Peyer's patch (tissue), 4 donors: ENCODE measurements around the gene AAR2. TPM values are rescaled to one million over a fixed set of nuclear protein-coding genes. Genes with fewer than 3 reads are reported as not detected.
A peak's percentile ranks its signal among the peaks of the same experiment; 100 is the strongest.

Source experiments
- DNase-seq, 3 donors: peaks; one replicate each; pipeline ENCODE4 v3.0.0-alpha.2; 2017 to 2019
- H3K27ac ChIP-seq, 4 donors: fragments of 200-600 bp; sonication (generic); one replicate each; pipeline ENCODE4 v1.5.1; 2016 to 2019
- H3K27me3 ChIP-seq, 2 donors: fragments of 200-600 bp; sonication (generic); one replicate each; pipeline ENCODE4 v1.5.1; 2019
- H3K36me3 ChIP-seq, 3 donors: fragments of 200-600 bp; sonication (generic); one replicate each; pipeline ENCODE4 v1.5.1; 2016 to 2019
- H3K4me1 ChIP-seq, 4 donors: fragments of 200-600 bp; sonication (generic); one replicate each; pipeline ENCODE4 v1.5.1; 2016 to 2019
- H3K4me3 ChIP-seq, 4 donors: fragments of 200-600 bp; sonication (generic); 1 replicate in 3 of 4; 2 replicates in 1 of 4; pipeline ENCODE4 v1.5.1; 2016 to 2019; ENCODE audit warnings: mild to moderate bottlenecking in 1 of 4
- H3K9me3 ChIP-seq, 4 donors: fragments of 200-600 bp; sonication (generic); one replicate each; pipeline ENCODE4 v1.5.1; 2016 to 2019; ENCODE audit warnings: mild to moderate bottlenecking in 1 of 4
- CTCF ChIP-seq, 6 experiments: fragments of 450-650 bp in 4 of 6; fragments of 200-600 bp in 2 of 6; sonication (generic) in 1 of 6; IDR thresholded peaks; one replicate each; pipeline ENCODE4 v1.5.1; 2017 to 2019; ENCODE audit warnings: antibody characterized with exemption in 6 of 6, mild to moderate bottlenecking in 3 of 6, moderate library complexity in 1 of 6
- POLR2A ChIP-seq, 2 donors: fragments of 450-650 bp; IDR thresholded peaks; one replicate each; pipeline ENCODE4 v1.5.1; 2017; ENCODE audit warnings: antibody characterized with exemption in 2 of 2, mild to moderate bottlenecking in 2 of 2, moderate library complexity in 2 of 2
- total RNA-seq, 4 donors: library from RNA; depleted of rRNA; stranded (reverse); fragments of >200 nt; gene quantifications; one replicate each; pipeline ENCODE4 v1.1.0, GENCODE V29; 2016

The AAR2 gene
- total RNA-seq, 4 donors from 2014 or later: 17.3 to 30.3 (median 29.5) TPM

- Histone ChIP-seq H3K36me3 (peaks cover 0 to 21% (median 0%) of the 10 kb centered on the region in 3 donors), H3K4me1 (no peaks in the 10 kb centered on the region)
- TF ChIP-seq CTCF (IDR thresholded peaks at IDR 0.05): no peak
- no peak for TF ChIP-seq POLR2A (IDR thresholded peaks at IDR 0.05)
Observed at GRCh38 chr20:36259177-36260061, 23.1 kb downstream of the AAR2 start.

DNA sequence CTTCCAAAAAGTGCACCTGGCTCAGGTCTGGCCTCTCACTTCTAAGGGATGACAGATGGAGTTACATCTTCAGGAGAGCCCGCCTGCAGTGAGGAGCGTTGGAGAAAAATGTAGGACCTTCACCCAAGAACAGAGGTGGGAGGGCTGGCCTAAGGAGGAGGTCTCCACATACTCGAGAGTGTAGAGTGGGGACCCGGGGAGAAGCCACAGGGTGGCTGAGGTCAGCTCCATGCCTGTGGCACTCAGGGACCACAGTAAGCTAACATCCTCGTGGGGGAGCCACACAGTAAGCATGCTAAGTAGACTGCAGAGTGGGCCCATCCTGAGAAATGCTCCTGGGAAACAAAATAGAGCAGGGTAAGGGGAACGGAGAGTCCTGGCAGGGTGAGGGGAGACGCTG is 24.0 kb downstream of the AAR2 start:
- Histone ChIP-seq H3K9me3 (no peaks in the 10 kb centered on the region), H3K36me3 (peaks cover 0 to 12% (median 0%) of the 10 kb centered on the region in 3 donors), H3K4me1 (no peaks in the 10 kb centered on the region), H3K27ac (no peak overlapping the region), H3K27me3 (no peaks in the 10 kb centered on the region), H3K4me3 (no peak overlapping the region)
- no peak for TF ChIP-seq POLR2A (IDR thresholded peaks at IDR 0.05)
- TF ChIP-seq CTCF (IDR thresholded peaks at IDR 0.05): no peak
- peak in 1 of 3 donors; percentile 2 for DNase-seq

More at GRCh38 chr20:36259177-36260061, 23.1 kb downstream of the AAR2 start:
- DNase-seq: no peak
- Histone ChIP-seq H3K27me3 (no peaks in the 10 kb centered on the region), H3K4me3 (no peak overlapping the region), H3K27ac (no peak overlapping the region), H3K9me3 (no peaks in the 10 kb centered on the region)

- Histone ChIP-seq H3K4me1 (no peaks in the 10 kb centered on the region), H3K27ac (no peak overlapping the region), H3K9me3 (no peaks in the 10 kb centered on the region), H3K36me3 (no peaks in the 10 kb centered on the region), H3K4me3 (no peak overlapping the region), H3K27me3 (no peaks in the 10 kb centered on the region)
- DNase-seq: peak in 1 of 3 donors; percentile 41
- TF ChIP-seq CTCF (IDR thresholded peaks at IDR 0.05): no peak
- no peak for TF ChIP-seq POLR2A (IDR thresholded peaks at IDR 0.05)
Observed at GRCh38 chr20:36261389-36262105, 25.3 kb downstream of the AAR2 start.

GRCh38 chr20:36262440-36262839 is 26.2 kb downstream of the AAR2 start:
- Histone ChIP-seq H3K27me3 (no peaks in the 10 kb centered on the region), H3K4me3 (no peak overlapping the region), H3K9me3 (no peaks in the 10 kb centered on the region), H3K4me1 (no peaks in the 10 kb centered on the region), H3K36me3 (no peaks in the 10 kb centered on the region), H3K27ac (no peak overlapping the region)
- TF ChIP-seq CTCF (IDR thresholded peaks at IDR 0.05) (no peak), POLR2A (IDR thresholded peaks at IDR 0.05) (no peak)
- DNase-seq: peak in 1 of 3 donors; percentile 31

DNA sequence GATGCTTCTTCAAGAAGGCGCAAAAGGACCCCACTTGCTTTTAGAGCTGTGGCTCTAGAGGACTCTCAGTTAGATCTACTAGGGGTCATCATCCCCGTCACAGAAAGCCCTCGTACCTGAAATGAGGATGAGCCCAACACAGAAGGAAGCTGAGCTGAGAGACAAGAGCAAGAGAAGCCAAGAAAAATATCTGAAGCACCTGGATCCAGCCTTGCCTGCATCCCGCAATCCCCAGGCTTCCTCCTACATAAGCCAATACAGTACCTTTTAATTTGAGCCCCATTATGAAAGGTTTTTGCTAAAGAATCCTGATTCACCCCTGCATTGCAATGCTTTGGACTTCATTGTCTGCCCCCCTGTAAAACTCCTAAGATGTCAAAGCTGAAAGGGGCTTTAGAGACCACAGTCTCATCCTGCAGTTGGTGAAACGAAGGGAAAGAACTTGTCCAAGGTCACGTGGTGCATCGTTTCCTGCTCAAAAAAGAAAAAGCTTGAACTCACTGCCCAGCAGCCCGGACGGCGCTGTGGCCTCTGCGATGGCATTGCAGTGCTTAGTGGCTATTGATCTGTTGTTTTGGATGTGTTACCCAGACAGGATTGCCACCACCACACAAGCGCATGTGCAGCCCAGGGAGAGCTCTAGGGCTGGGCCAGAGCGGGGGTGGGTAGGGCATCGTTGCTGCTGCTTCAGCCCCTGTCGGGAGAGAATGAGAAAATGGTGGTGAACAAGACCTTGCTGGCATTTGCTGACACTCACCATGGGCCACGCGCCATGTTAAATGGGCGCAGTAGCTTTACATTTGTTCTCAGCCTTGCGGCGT is 28.4 kb downstream of the AAR2 start:
- no peak for TF ChIP-seq CTCF (IDR thresholded peaks at IDR 0.05)
- no peak for TF ChIP-seq POLR2A (IDR thresholded peaks at IDR 0.05)
- no peak overlapping the region for H3K4me3 ChIP-seq

More for the DNA sequence above, 28.4 kb downstream of the AAR2 start:
- H3K36me3 ChIP-seq: no peaks in the 10 kb centered on the region
- H3K9me3 ChIP-seq: no peaks in the 10 kb centered on the region
- no peak overlapping the region for H3K27ac ChIP-seq
- no peaks in the 10 kb centered on the region for H3K27me3 ChIP-seq
- DNase-seq: no peak
- no peaks in the 10 kb centered on the region for H3K4me1 ChIP-seq
